ENCODE data around the gene SDC3. TPM values are rescaled to one million over a fixed set of nuclear protein-coding genes. Genes with fewer than 3 reads are reported as not detected.
A peak's percentile ranks its signal among the peaks of the same experiment; 100 is the strongest.

Gene SDC3
- total RNA-seq, 1 donor from 2014 or later: 51.9 TPM

- Histone ChIP-seq H3K27ac (peak overlapping the region; percentile 93 to 97), H3K4me3 (no peak overlapping the region), H3K9me3 (no peaks in the 10 kb centered on the region), H3K4me1 (peaks cover 12 to 44% of the 10 kb centered on the region in 2 donors), H3K27me3 (no peaks in the 10 kb centered on the region), H3K36me3 (no peaks in the 10 kb centered on the region)
- intact Hi-C loops (cut with DNase I): no loop called here
- DNase-seq (ENCODE audit: low spot score in 2 of 2): no peak
- TF ChIP-seq CTCF (IDR thresholded peaks at IDR 0.05): no peak
Measured at GRCh38 chr1:30885570-30886522, 22.7 kb downstream of the SDC3 start.

- DNase-seq (ENCODE audit: low spot score in 2 of 2): no peak
- Histone ChIP-seq H3K36me3 (no peaks in the 10 kb centered on the region), H3K9me3 (no peaks in the 10 kb centered on the region), H3K4me3 (no peak overlapping the region), H3K27me3 (no peaks in the 10 kb centered on the region), H3K4me1 (peaks cover 12 to 43% of the 10 kb centered on the region in 2 donors), H3K27ac (no peak overlapping the region)
- intact Hi-C loops (cut with DNase I): no loop called here
- no peak for TF ChIP-seq CTCF (IDR thresholded peaks at IDR 0.05)
Measured at GRCh38 chr1:30884723-30885122, 23.8 kb downstream of the SDC3 start.

GRCh38 chr1:30883389-30884172, 25.0 kb downstream of the SDC3 start:
- intact Hi-C loops (cut with DNase I): no loop called here
- Histone ChIP-seq H3K27ac (no peak overlapping the region), H3K27me3 (no peaks in the 10 kb centered on the region), H3K4me3 (no peak overlapping the region), H3K4me1 (peaks cover 7 to 47% of the 10 kb centered on the region in 2 donors), H3K36me3 (no peaks in the 10 kb centered on the region), H3K9me3 (no peaks in the 10 kb centered on the region)
- DNase-seq (ENCODE audit: low spot score in 2 of 2): no peak
- no peak for TF ChIP-seq CTCF (IDR thresholded peaks at IDR 0.05)

GRCh38 chr1:30882678-30883388, 25.7 kb downstream of the SDC3 start:
- Histone ChIP-seq H3K27ac (no peak overlapping the region), H3K4me3 (no peak overlapping the region), H3K27me3 (no peaks in the 10 kb centered on the region), H3K9me3 (no peaks in the 10 kb centered on the region), H3K36me3 (no peaks in the 10 kb centered on the region), H3K4me1 (peaks cover 3 to 47% of the 10 kb centered on the region in 2 donors)
- intact Hi-C loops (cut with DNase I): no loop called here
- no peak for DNase-seq (ENCODE audit: low spot score in 2 of 2)
- TF ChIP-seq CTCF (IDR thresholded peaks at IDR 0.05): no peak

Data from ascending aorta (tissue), 2 donors.